ENCODE measurements around the gene GRID2. TPM values are rescaled to one million over a fixed set of nuclear protein-coding genes. Genes with fewer than 3 reads are reported as not detected.

GRID2 gene
- polyA plus RNA-seq, 1 experiment, result not detected

DNA sequence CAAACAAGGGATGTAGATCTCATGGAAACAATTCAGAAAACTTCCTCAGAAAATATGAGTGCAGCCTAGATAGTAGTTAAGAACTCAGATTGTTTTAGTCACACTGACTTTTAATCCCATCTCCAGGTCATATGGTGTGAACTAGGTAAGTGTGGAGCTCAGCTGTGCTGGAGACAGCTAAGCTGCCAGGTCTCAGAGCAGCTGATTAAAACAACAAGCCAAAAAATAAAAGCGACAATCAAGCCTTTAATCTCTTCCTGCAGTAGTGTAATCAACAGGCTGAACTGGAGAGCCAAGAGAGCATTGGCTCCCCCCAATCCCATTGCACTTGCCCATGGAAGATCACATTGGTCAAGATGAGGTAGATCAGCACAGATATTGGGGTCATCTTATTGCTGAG, 1426.5 kb downstream of the GRID2 start:
- Histone ChIP-seq H3K4me3 (ENCODE audit: low read depth, low read length) (no peak overlapping the region), H3K27ac (ENCODE audit: low read depth, low read length) (no peak overlapping the region), H3K27me3 (ENCODE audit: control insufficient read depth, insufficient read depth, low read length) (no peaks in the 10 kb centered on the region), H3K9me3 (ENCODE audit: control insufficient read depth, insufficient read depth, low read length) (no peaks in the 10 kb centered on the region)
- ChIA-PET CTCF (interaction anchor here (0.6 kb wide), 1 partner anchor 158 kb away, joined by 5 read pairs; no protein-coding TSS in a partner anchor), POLR2A (no interaction called here)
- TF ChIP-seq, protein P1, sequence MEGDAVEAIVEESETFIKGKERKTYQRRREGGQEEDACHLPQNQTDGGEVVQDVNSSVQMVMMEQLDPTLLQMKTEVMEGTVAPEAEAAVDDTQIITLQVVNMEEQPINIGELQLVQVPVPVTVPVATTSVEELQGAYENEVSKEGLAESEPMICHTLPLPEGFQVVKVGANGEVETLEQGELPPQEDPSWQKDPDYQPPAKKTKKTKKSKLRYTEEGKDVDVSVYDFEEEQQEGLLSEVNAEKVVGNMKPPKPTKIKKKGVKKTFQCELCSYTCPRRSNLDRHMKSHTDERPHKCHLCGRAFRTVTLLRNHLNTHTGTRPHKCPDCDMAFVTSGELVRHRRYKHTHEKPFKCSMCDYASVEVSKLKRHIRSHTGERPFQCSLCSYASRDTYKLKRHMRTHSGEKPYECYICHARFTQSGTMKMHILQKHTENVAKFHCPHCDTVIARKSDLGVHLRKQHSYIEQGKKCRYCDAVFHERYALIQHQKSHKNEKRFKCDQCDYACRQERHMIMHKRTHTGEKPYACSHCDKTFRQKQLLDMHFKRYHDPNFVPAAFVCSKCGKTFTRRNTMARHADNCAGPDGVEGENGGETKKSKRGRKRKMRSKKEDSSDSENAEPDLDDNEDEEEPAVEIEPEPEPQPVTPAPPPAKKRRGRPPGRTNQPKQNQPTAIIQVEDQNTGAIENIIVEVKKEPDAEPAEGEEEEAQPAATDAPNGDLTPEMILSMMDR (IDR thresholded peaks at IDR 0.05; ENCODE audit: low read depth, low read length), result no peak
- no peak for DNase-seq (ENCODE audit: low read depth, low spot score)

DNA sequence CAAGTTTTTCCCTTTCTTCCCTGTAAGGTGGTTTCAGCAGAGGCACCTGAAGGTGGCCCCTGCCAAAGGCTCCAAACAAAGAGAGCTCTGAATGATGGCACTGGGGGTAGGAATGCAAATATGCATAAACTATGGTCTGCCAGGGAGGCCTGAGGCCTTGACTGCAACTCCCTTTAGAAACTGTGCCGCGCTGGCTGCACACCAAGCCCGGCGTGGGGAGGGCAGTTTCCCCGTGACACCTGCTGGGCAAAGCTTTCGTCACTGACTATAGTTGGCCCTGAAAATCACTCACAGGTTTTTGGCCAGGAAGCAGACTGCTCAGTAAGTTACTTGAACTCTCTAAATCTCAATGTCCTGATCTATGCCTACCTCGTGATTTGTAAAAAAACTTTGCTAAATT, 1427.0 kb downstream of the GRID2 start:
- TF ChIP-seq, protein P1 (IDR thresholded peaks at IDR 0.05; ENCODE audit: low read depth, low read length), result no peak
- Histone ChIP-seq H3K27ac (ENCODE audit: low read depth, low read length) (no peak overlapping the region), H3K4me3 (ENCODE audit: low read depth, low read length) (no peak overlapping the region), H3K9me3 (ENCODE audit: control insufficient read depth, insufficient read depth, low read length) (no peaks in the 10 kb centered on the region), H3K27me3 (ENCODE audit: control insufficient read depth, insufficient read depth, low read length) (no peaks in the 10 kb centered on the region)
- ChIA-PET POLR2A (no interaction called here), CTCF (no interaction called here)
- no peak for DNase-seq (ENCODE audit: low read depth, low spot score)

DNA sequence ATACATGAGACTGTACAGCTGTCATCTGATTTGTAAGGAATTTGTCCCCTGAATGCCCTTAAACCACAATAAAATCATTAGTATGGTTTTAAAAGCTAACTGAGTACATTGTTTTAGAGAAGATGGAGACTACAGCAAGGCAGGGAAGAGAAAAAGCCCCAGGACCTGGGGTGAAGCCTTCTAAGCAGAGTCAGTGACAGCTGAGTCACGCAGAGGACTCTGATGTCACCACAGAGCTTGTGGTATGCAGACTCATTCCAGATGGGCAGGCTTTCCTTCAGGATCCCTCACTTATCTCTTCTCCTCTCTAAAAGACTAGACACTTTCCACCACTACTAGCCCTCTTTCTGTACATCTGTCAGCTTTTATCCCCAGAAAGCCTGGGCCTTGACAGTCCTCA, 1427.7 kb downstream of the GRID2 start:
- no peaks in the 10 kb centered on the region for H3K9me3 ChIP-seq (ENCODE audit: control insufficient read depth, insufficient read depth, low read length)
- no peaks in the 10 kb centered on the region for H3K27me3 ChIP-seq (ENCODE audit: control insufficient read depth, insufficient read depth, low read length)
- CTCF ChIA-PET, result no interaction called here
- POLR2A ChIA-PET, result no interaction called here
- TF ChIP-seq, protein P1 (IDR thresholded peaks at IDR 0.05; ENCODE audit: low read depth, low read length), result no peak
- DNase-seq (ENCODE audit: low read depth, low spot score), result no peak
- no peak overlapping the region for H3K27ac ChIP-seq (ENCODE audit: low read depth, low read length)
- H3K4me3 ChIP-seq (ENCODE audit: low read depth, low read length), result no peak overlapping the region

DNA sequence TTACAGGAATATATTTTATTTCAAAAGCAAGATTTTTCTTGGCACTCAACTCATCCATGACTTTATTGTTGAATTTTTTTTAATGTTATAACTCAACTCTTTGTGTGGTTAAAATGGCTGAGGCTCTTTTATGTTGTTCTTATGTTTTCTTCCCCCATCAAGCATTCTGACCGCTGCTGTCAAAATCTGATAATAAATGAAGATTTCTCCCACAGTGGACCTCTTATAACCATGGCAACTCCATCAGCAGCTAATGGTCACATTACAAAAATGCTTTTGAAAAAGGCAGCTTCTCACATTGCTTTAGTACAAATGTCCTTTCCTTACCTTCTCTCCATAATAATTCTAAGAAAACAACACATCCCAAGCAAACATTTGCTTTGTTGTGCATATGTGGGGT, 1428.7 kb downstream of the GRID2 start:
- DNase-seq (ENCODE audit: low read depth, low spot score), result no peak
- ChIA-PET CTCF (no interaction called here), POLR2A (no interaction called here)
- Histone ChIP-seq H3K27ac (ENCODE audit: low read depth, low read length) (no peak overlapping the region), H3K9me3 (ENCODE audit: control insufficient read depth, insufficient read depth, low read length) (no peaks in the 10 kb centered on the region), H3K27me3 (ENCODE audit: control insufficient read depth, insufficient read depth, low read length) (no peaks in the 10 kb centered on the region), H3K4me3 (ENCODE audit: low read depth, low read length) (no peak overlapping the region)
- TF ChIP-seq, protein P1 (IDR thresholded peaks at IDR 0.05; ENCODE audit: low read depth, low read length), result no peak

DNA sequence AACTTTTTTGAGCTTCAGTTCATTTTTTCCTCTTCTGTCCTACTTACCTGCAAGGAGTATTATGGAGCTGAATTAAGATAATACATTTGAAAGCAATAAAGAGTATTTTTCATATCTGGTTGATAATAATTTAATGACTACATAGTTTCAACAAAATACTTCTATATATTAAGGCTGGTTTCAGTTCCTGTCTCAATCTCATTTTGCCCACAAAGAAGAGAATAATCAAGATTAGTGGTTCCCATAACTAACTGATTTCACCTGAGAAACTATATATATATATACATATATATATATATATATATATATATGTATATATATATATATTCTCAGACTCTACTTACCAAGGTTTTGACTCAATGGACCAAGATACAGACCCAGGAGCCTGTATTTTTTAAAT, 1437.1 kb downstream of the GRID2 start:
- TF ChIP-seq, protein P1 (IDR thresholded peaks at IDR 0.05; ENCODE audit: low read depth, low read length), result no peak
- no peak overlapping the region for H3K4me3 ChIP-seq (ENCODE audit: low read depth, low read length)
- ChIA-PET POLR2A (no interaction called here), CTCF (interaction anchor here (0.6 kb wide), 1 partner anchor 499 kb away, joined by 8 read pairs; no protein-coding TSS in a partner anchor)
- H3K9me3 ChIP-seq (ENCODE audit: control insufficient read depth, insufficient read depth, low read length), result no peaks in the 10 kb centered on the region
- DNase-seq (ENCODE audit: low read depth, low spot score), result no peak
- H3K27me3 ChIP-seq (ENCODE audit: control insufficient read depth, insufficient read depth, low read length), result no peaks in the 10 kb centered on the region
- H3K27ac ChIP-seq (ENCODE audit: low read depth, low read length), result no peak overlapping the region

Measured in AG04450 (cell line).